Keratinocyte (primary cell): ENCODE measurements around the gene FBXO41. TPM values are rescaled to one million over a fixed set of nuclear protein-coding genes. Genes with fewer than 3 reads are reported as not detected.

ENCODE experiments used
- DNase-seq: peaks from one replicate; pipeline ENCODE4 v3.0.0-alpha.2; 2011; ENCODE audit warnings: low read depth, missing footprints, low spot score
- FAIRE-seq: peaks from 2 replicates; lab custom pipeline; 2011; peaks lifted over from hg19 to GRCh38; lab: Jason Lieb, UNC
- H2AFZ ChIP-seq: 2 replicates; pipeline ENCODE4 v1.6.0; 2012; ENCODE audit warnings: low read length, control low read depth, inconsistent platforms; ENCODE audit not compliant: control insufficient read depth
- H3K27ac ChIP-seq: 2 replicates; pipeline ENCODE4 v1.5.1; 2011; ENCODE audit warnings: low read length; ENCODE audit not compliant: control insufficient read depth, insufficient read depth
- H3K27me3 ChIP-seq: 3 replicates; pipeline ENCODE4 v1.6.0; 2011; ENCODE audit warnings: low read length; ENCODE audit not compliant: control insufficient read depth, insufficient read depth; ENCODE audit errors: extremely low read depth
- H3K36me3 ChIP-seq, 2 experiments: 2 replicates in 1 of 2; 3 replicates in 1 of 2; pipeline ENCODE4 v1.5.1; 2011; ENCODE audit warnings: low read length in 2 of 2, mild to moderate bottlenecking in 1 of 2; ENCODE audit not compliant: control insufficient read depth in 2 of 2, insufficient read depth in 2 of 2; ENCODE audit errors: extremely low read depth in 1 of 2
- H3K4me1 ChIP-seq: 3 replicates; pipeline ENCODE4 v1.5.1; 2011; ENCODE audit warnings: low read length; ENCODE audit not compliant: control insufficient read depth, insufficient read depth; ENCODE audit errors: extremely low read depth
- H3K4me2 ChIP-seq: 3 replicates; pipeline ENCODE4 v1.6.0; 2011; ENCODE audit warnings: low read depth, low read length; ENCODE audit not compliant: control insufficient read depth, insufficient read depth; ENCODE audit errors: extremely low read depth
- H3K4me3 ChIP-seq, 3 experiments: fragments of 200-600 bp in 1 of 3; sonication (generic) in 1 of 3; 2 replicates in 2 of 3; 3 replicates in 1 of 3; pipeline ENCODE4 v1.5.1; 2011 to 2016; ENCODE audit warnings: low read length in 3 of 3, mild to moderate bottlenecking in 3 of 3, control low read depth in 2 of 3, inconsistent platforms in 1 of 3, low read depth in 1 of 3, mixed read lengths in 1 of 3, mixed run types in 1 of 3, moderate library complexity in 1 of 3; ENCODE audit not compliant: control insufficient read depth in 2 of 3, insufficient read depth in 2 of 3; ENCODE audit errors: extremely low read depth in 1 of 3
- H3K79me2 ChIP-seq: 2 replicates; pipeline ENCODE4 v1.6.0; 2012; ENCODE audit warnings: low read length; ENCODE audit not compliant: control insufficient read depth, insufficient read depth
- H3K9ac ChIP-seq: 3 replicates; pipeline ENCODE4 v1.6.0; 2011; ENCODE audit warnings: low read length; ENCODE audit not compliant: control insufficient read depth, insufficient read depth; ENCODE audit errors: extremely low read depth
- H3K9me1 ChIP-seq: 3 replicates; pipeline ENCODE4 v1.6.0; 2011; ENCODE audit warnings: low read length; ENCODE audit not compliant: control insufficient read depth, insufficient read depth; ENCODE audit errors: extremely low read depth
- H3K9me3 ChIP-seq: 2 replicates; pipeline ENCODE4 v1.5.1; 2012; ENCODE audit warnings: low read depth, low read length; ENCODE audit not compliant: control insufficient read depth
- H4K20me1 ChIP-seq: 3 replicates; pipeline ENCODE4 v1.6.0; 2011; ENCODE audit warnings: low read length; ENCODE audit not compliant: control insufficient read depth, insufficient read depth; ENCODE audit errors: extremely low read depth
- CTCF ChIP-seq, 3 experiments: IDR thresholded peaks in 1 of 3; conservative IDR thresholded peaks in 1 of 3; optimal IDR thresholded peaks in 1 of 3; 2 replicates in 2 of 3; 3 replicates in 1 of 3; pipeline versions ENCODE3 to v1.5.1; 2011; ENCODE audit warnings: low read length in 3 of 3, mild to moderate bottlenecking in 3 of 3, moderate library complexity in 2 of 3, control low read depth in 1 of 3, inconsistent platforms in 1 of 3; ENCODE audit not compliant: insufficient read depth in 2 of 3; ENCODE audit errors: extremely low read depth in 1 of 3
- EZH2 ChIP-seq: IDR thresholded peaks from one replicate; pipeline ENCODE4 v1.6.1; 2012; ENCODE audit warnings: inconsistent platforms, mild to moderate bottlenecking, low read length, moderate library complexity
- dilution Hi-C: fragments of 300-500 bp; cut with MboI; formaldehyde crosslinking; loops from one replicate; pipeline ENCODE4 v1.7.0; 2020; ENCODE audit warnings: low sequenced_read_pairs; ENCODE audit not compliant: extremely low pct_ligation_motif_present
- polyA plus RNA-seq, 5 experiments: library from polyadenylated mRNA; depleted of rRNA in 3 of 5; stranded (reverse) in 3 of 5; stranded (forward) in 1 of 5; unstranded in 1 of 5; fragments of >200 nt; gene quantifications; 1 replicate in 1 of 5; 2 replicates in 3 of 5; 3 replicates in 1 of 5; pipeline versions ENCODE4 v1.2.1 to v1.2.3, GENCODE V29; 2011 to 2012; ENCODE audit warnings: missing spikeins in 2 of 5, low read depth in 1 of 5, low replicate concordance in 1 of 5

FBXO41 gene
- polyA plus RNA-seq, 1 donor (not counting 4 experiments of a cell fraction or from before 2014, with no cell fraction given): 4.1 TPM

- Histone ChIP-seq H3K9me1 (no peaks in the 10 kb centered on the region), H2AFZ (no peak overlapping the region), H3K4me2 (peak overlapping the region; percentile 67), H3K4me3 (peak overlapping the region in 2 of 3 experiments; percentile 26 to 33), H3K4me1 (no peaks in the 10 kb centered on the region), H3K36me3 (no peaks in the 10 kb centered on the region), H3K27ac (no peak overlapping the region), H4K20me1 (no peaks in the 10 kb centered on the region), H3K9ac (no peak overlapping the region), H3K79me2 (no peaks in the 10 kb centered on the region), H3K9me3 (no peaks in the 10 kb centered on the region), H3K27me3 (peaks cover 65% of the 10 kb centered on the region)
- dilution Hi-C loops: no loop called here
- DNase-seq (no peak), FAIRE-seq (no peak)
- TF ChIP-seq CTCF (optimal IDR thresholded peaks at IDR 0.05 in 1 of 3, IDR thresholded peaks at IDR 0.05 in 1 of 3, conservative IDR thresholded peaks at IDR 0.05 in 1 of 3; ENCODE audit: extremely low read depth in 1 of 3, insufficient read depth in 2 of 3, low read length in 3 of 3) (no peak), EZH2 (peak; percentile 98)
Measured at GRCh38 chr2:73292906-73293533, 8.7 kb upstream of the FBXO41 start.

- H3K4me3 ChIP-seq: no peak overlapping the region
- no peaks in the 10 kb centered on the region for H3K36me3 ChIP-seq
- TF ChIP-seq EZH2 (peak; percentile 100), CTCF (optimal IDR thresholded peaks at IDR 0.05 in 1 of 3, IDR thresholded peaks at IDR 0.05 in 1 of 3, conservative IDR thresholded peaks at IDR 0.05 in 1 of 3; ENCODE audit: extremely low read depth in 1 of 3, insufficient read depth in 2 of 3, low read length in 3 of 3) (no peak)
- H3K4me1 ChIP-seq: no peaks in the 10 kb centered on the region
- H3K79me2 ChIP-seq: no peaks in the 10 kb centered on the region
- no peaks in the 10 kb centered on the region for H3K9me3 ChIP-seq
- H3K27me3 ChIP-seq: peaks cover 63% of the 10 kb centered on the region
- no peak for DNase-seq
- no peak overlapping the region for H3K27ac ChIP-seq
- no peak overlapping the region for H3K9ac ChIP-seq
- no peaks in the 10 kb centered on the region for H4K20me1 ChIP-seq
- dilution Hi-C loops: no loop called here
- FAIRE-seq: no peak
- no peak overlapping the region for H2AFZ ChIP-seq
- no peak overlapping the region for H3K4me2 ChIP-seq
- H3K9me1 ChIP-seq: no peaks in the 10 kb centered on the region
Measured at GRCh38 chr2:73292316-73292905, 8.1 kb upstream of the FBXO41 start.
